RPMI7951 (cell line): ENCODE data around the gene ZC3H7B. TPM values are rescaled to one million over a fixed set of nuclear protein-coding genes. Genes with fewer than 3 reads are reported as not detected.
"Not testable (repeated sequence)": the region's sequence is repeated elsewhere in the genome, so short reads cannot be mapped to it uniquely, and the experiment has no call there.

Source experiments
- DNase-seq: peaks from one replicate; pipeline ENCODE4 v3.0.0-alpha.2; 2012; ENCODE audit warnings: low read depth
- total RNA-seq: library from RNA; depleted of rRNA; stranded (reverse); fragments of >200 nt; shearing (Covaris generic); gene quantifications from 2 replicates; pipeline ENCODE4 v1.2.3, GENCODE V29; 2014; rRNA removed

ZC3H7B gene, protein sequence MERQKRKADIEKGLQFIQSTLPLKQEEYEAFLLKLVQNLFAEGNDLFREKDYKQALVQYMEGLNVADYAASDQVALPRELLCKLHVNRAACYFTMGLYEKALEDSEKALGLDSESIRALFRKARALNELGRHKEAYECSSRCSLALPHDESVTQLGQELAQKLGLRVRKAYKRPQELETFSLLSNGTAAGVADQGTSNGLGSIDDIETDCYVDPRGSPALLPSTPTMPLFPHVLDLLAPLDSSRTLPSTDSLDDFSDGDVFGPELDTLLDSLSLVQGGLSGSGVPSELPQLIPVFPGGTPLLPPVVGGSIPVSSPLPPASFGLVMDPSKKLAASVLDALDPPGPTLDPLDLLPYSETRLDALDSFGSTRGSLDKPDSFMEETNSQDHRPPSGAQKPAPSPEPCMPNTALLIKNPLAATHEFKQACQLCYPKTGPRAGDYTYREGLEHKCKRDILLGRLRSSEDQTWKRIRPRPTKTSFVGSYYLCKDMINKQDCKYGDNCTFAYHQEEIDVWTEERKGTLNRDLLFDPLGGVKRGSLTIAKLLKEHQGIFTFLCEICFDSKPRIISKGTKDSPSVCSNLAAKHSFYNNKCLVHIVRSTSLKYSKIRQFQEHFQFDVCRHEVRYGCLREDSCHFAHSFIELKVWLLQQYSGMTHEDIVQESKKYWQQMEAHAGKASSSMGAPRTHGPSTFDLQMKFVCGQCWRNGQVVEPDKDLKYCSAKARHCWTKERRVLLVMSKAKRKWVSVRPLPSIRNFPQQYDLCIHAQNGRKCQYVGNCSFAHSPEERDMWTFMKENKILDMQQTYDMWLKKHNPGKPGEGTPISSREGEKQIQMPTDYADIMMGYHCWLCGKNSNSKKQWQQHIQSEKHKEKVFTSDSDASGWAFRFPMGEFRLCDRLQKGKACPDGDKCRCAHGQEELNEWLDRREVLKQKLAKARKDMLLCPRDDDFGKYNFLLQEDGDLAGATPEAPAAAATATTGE
- total RNA-seq: 19.6 and 22.0 TPM in 2 replicates

DNA sequence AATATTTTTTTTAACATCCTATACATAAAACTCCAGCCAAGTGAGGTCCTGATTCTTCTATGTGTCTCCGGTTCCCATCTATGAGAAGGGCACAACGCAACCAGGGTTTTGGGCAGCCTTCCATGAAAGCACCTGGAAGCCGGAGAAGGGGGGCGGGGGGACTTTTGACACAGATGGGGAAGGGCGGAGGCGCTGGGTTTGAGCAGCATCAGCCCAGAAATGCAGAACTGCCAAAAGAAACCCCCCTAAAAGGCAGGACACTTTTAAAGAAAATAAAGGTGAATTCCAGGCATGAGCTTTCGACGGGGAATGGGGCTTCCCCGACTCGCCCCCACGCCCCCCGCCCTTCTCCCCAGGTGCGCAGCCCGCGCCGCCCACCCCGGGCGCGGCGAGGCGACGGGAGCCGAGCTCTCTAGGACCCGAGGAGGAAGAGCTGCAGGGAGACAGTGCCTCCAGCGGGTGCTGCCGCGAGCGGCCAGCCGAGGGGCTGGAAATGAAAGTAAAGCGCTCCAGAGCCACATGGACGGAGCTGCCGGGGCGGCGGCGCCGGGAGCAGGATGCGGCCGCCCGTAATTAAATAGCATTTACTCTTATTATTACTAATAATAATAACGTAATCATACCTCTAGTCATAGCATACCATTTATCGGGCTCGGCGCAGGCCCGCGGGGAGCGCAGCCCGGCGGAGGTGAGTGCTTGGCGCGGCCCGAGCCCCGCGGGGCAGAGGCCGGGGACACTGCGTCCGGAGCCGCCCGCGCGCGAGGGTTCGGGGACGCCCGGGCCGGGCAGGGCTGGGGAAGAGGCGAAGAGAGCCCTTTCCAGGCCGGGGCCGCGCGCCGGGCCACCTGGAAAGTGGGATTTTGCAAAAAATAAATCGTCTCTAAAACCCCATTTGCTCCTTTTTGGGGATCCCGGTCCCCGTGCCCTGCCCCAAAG lies at the start of gene ZC3H7B:
Gene ZC3H7B (plus strand): TSS at position 441 of the 936 bp plus-strand sequence. CDS start 19,136 bp downstream, outside the sequence.
- peak; percentile 78 for DNase-seq

GRCh38 chr22:41252365-41252764 lies 49.0 kb upstream of the ZC3H7B start:
- no peak for DNase-seq

DNA sequence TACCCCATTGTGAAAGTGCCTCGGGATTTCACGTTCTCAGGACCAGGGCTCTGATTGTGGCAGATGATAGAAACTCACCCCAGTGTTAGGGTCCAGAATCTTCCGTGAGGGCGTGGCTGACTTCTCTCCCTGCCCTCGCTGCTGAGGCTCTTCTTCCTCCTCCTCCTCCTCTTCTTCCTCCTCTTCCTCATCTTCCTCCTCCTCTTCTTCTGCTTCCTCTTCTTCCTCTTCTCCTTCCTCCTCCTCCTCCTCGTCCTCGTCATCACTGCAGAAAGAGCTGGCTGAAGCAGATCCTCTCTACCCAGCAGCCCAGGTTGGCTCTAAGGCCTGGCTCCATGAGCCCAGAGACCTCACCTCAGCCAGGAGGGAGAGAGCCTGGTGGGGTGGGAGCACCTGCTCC lies 47.1 kb upstream of the ZC3H7B start:
- no peak for DNase-seq

GRCh38 chr22:41256254-41257253 lies 44.8 kb upstream of the ZC3H7B start:
- DNase-seq: peak; percentile 59

- no peak for DNase-seq
These were observed 43.6 kb upstream of the ZC3H7B start for GRCh38 chr22:41257696-41258095.

DNA sequence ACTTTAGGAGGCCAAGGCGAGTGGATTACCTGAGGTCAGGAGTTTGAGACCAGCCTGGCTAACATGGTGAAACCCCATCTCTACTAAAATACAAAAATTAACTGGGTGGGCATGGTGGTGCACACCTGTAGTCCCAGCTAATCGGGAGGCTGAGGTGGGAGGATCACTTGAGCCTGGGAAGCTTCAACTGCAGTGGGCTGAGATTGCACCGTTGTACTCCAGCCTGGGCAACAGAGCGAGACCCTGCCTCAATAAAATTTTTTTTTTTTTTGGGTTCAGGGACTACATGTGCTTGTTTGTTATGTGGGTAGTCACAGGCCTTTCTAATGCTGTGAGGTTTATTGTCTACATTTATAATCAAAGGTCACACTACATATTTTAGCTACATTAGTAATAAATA lies 41.6 kb upstream of the ZC3H7B start:
- DNase-seq: not testable (repeated sequence)

DNA sequence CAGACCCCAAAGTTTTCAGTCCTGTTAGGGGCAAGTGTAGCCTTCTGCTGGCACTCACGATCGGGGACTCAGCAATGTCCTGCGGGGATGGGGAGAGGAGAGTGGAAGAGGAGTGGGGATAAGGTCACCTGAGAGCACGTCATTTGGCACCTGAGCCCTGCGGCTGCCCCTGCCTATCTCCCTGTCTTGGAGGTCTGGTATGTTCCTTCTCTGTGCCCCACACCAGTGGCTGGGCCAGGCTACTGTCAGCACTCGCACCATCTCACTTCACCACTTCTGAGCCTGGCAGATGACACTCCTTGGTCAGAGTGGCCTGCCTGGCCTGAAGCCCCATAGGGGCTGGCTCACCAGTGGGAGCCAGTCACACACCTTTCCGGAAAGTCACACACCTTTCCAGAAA lies 40.5 kb upstream of the ZC3H7B start:
- no peak for DNase-seq

DNA sequence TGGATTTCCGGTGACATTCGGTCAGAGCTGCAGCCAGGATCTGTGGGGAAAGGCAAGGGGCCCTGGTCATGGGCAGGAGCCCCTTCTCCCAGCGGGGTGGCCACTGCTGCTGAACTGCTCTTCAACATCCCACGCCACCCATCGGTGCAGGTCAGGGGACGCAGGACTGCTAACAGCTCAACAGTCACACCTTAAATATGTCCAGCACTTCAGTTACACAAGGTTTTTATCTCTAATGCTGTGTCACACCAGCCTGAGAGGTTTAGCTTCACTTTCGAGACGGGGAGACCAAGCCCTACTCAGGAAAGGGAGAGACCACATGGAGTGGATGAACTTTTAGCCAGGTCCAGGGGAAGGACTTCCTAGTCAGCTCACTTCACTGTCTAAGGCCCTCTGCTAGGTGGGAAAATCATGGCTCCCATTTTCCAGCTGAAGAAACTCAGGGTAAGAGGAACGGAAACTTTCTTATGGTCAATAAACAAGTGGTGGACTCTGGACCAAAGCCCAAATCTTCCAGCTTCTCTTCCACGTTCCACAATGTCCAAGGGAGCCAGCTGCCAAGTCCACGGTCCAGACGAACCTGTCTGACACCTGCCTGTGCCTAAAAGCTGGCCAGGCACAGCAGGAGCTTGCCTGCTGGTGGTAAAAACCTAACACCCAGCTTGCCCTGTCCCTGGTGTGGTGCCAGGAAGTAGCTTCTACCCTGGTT lies 39.6 kb upstream of the ZC3H7B start:
- no peak for DNase-seq

GRCh38 chr22:41262250-41262765 lies 39.0 kb upstream of the ZC3H7B start:
- DNase-seq: no peak

- DNase-seq: no peak
These were observed 37.6 kb upstream of the ZC3H7B start for GRCh38 chr22:41263704-41264103.

- no peak for DNase-seq
These were observed 36.9 kb upstream of the ZC3H7B start for GRCh38 chr22:41264408-41264941.

DNA sequence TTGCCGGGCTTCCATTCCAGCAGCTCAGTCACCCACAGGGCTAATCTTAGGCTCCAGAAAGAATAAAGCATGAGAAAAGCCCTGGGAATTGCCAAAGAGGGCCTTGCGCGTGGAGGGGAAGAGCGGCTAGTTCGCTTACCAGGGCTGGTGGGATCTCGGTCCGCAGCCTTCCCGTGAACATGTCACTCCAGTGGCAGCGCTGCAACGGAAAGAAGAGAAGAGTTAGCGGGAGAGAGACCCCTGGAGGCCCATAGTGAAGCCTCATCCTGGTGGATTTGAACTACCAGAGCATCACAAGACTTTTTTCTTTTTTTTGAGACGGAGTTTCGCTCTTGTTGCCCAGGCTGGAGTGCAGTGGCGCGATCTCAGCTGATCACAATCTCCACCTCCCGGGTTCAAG lies 33.4 kb upstream of the ZC3H7B start:
- DNase-seq: no peak

DNA sequence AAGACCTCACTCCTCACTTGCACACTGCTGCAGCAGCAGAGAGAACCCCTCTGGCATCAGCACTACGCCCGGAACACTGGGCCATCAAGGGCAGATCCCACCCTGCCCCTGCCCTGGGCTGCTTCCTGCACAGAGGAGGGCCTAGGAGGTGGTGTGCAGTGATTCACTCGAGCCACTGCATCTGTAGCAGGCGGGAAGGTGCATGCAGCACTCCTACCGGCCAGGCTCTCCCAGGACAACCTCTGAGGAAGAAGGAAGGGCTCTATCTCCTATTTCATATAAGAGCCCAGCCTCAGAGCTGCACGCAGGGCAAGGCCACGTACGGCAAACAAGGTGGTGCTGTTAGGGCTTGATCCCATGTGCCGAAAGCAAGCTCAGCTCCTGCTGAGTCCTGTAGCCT lies 29.5 kb upstream of the ZC3H7B start:
- DNase-seq: no peak

GRCh38 chr22:41273128-41273527 lies 28.2 kb upstream of the ZC3H7B start:
- DNase-seq: no peak

GRCh38 chr22:41274856-41275255 lies 26.5 kb upstream of the ZC3H7B start:
- DNase-seq: no peak

DNA sequence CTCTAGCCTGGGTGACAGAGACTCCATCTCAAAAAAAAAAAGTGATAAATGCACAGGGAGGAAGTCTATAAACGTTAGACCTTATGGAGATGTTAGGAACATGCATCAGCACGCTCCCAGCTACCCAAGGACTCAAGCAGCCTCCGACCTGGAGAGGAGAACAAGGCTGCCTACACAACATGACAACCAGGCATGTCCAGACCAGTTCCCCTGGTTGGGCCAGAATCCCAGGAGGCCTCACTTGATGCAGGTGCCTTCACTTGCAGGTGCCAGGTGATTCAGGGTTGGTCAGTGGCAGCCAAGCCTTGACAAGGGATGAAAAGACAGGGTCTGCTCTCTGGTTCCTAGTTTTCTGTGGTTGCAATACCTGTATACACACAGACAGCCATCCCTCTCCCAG lies 21.3 kb upstream of the ZC3H7B start:
- no peak for DNase-seq

DNA sequence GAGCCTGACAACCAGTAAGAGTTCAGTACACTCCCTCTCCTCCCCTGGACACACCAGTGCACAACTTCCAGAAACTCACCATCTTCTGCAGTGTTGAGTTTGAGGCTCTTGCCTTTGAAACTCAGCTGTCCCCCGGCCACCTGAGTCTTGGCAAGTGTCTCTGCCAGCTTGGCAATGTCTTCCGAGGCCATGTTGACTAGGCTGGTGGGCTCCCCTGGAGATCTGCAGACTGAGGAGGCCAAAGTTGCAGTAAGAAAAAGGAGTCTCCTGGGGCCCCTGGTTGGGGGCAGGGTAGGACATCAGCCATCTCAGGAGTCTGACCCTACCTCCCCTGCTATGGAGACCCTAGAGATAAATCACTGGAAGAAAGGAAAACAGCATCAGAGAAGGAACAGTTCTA lies 20.5 kb upstream of the ZC3H7B start:
- no peak for DNase-seq

DNA sequence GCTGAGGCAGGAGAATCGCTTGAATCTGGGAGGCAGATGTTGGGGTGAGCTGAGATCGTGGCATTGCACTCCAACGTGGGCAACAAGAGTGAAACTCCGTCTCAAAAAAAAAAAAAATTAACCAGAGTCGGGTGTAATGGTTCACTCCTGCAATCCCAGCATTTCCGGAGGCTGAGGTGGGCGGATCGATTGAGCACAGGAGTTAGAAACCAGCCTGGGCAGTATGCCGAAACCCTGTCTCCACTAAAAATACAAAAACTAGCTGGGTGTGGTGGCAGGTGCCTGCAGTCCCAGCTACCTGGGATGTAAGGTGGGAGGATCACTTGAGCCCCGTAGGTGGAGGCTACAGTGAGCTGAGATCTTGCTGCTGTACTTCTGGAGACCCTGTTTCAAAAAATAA lies 16.9 kb upstream of the ZC3H7B start:
- no peak for DNase-seq

DNA sequence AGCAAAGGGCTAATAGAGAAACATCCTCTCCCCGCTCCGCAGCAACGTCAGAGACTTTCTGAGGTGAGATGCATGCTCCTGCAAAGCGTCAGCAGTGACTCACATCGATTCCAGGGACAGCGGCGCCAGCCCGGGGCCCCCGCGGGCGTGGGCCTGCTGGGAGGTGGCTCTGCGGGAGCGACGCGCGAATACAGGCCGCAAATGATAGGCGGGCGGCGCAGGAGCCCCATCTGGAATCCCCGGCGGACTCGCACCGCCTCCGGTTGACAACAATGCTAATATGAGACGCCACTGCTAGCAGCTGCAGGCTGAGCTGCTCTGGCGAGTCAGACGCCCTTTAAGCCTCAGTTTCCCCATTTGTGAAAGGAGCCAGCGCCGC lies 15.9 kb upstream of the ZC3H7B start:
- peak; percentile 93 for DNase-seq
